ENCODE measurements around the gene MYDGF.

DNA sequence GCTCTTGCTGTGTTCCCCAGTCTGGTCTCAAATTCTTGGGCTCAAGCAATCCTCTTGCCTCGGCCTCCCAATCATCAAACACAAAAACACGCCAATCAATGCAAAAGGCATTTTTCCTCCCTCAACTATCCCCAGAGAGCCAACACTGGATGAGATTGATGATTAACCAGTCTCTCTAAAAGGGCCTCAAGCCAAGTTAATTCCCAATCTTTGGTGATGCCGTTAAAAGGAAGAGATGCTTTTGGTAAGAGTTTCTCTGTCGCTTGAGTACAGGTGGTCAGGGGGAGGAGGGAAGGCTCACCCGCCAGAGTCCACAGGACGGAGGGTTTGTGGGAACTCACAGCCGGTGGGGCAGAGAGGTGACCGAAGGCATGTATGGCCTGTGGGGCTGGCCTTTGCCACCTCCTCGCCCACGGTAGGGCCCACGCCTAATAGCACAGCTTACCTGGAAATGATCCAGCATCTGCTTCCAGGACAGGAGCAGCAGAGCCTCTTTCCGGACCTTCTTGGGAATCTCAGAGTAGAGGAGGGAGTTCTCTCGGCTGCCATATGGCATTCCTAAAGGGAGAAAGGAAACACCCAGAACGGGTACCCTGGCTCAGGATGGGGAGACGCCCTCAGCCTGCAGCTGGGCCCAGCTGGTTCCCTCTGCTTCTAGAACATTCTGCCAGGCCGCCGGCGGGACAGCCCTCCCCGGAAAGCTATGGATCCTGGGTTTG lies 35.4 kb upstream of the MYDGF start:
- TF ChIP-seq ZKSCAN3 (CRISPR knock-in tag; IDR thresholded peaks at IDR 0.05) = no peak
- TF ChIP-seq, protein P1, sequence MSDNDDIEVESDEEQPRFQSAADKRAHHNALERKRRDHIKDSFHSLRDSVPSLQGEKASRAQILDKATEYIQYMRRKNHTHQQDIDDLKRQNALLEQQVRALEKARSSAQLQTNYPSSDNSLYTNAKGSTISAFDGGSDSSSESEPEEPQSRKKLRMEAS (CRISPR knock-in tag; IDR thresholded peaks at IDR 0.05) = no peak
- no peak for TF ChIP-seq HDAC2 (IDR thresholded peaks at IDR 0.05)
- TF ChIP-seq CEBPB (tag; IDR thresholded peaks at IDR 0.05) = no peak

All from K562 (cell line).